Astrocyte (in vitro differentiated cells and primary cell): ENCODE measurements around the gene TPM1.

Experiments used
- CTCF ChIP-seq: IDR thresholded peaks from 2 replicates; pipeline ENCODE4 v1.5.1; 2011; ENCODE audit warnings: low read depth, mild to moderate bottlenecking, inconsistent platforms, low read length, moderate library complexity; ENCODE audit not compliant: insufficient read depth
- EZH2 ChIP-seq: IDR thresholded peaks from 2 replicates; pipeline ENCODE4 v1.6.1; 2012; ENCODE audit warnings: mild to moderate bottlenecking, low read length, inconsistent platforms; ENCODE audit not compliant: insufficient read depth

DNA sequence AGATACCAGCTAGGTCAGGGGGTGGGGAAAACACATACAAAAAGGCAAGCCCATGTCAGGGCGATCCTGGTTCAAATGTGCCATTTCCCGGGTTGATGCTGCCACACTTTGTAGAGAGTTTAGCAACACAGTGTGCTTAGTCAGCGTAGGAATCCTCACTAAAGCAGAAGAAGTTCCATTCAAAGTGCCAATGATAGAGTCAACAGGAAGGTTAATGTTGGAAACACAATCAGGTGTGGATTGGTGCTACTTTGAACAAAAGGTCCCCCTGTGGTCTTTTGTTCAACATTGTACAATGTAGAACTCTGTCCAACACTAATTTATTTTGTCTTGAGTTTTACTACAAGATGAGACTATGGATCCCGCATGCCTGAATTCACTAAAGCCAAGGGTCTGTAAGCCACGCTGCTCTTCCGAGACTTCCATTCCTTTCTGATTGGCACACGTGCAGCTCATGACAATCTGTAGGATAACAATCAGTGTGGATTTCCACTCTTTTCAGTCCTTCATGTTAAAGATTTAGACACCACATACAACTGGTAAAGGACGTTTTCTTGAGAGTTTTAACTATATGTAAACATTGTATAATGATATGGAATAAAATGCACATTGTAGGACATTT, 28.9 kb downstream of the TPM1 start:
- TF ChIP-seq CTCF = no peak
- no peak for TF ChIP-seq EZH2
